Fibroblast of the aortic adventitia (primary cell): Measurements from ENCODE around the gene CYB5R2. TPM values are rescaled to one million over a fixed set of nuclear protein-coding genes. Genes with fewer than 3 reads are reported as not detected.
"Not testable (repeated sequence)": the region's sequence is repeated elsewhere in the genome, so short reads cannot be mapped to it uniquely, and the experiment has no call there.

Source experiments
- DNase-seq: peaks from one replicate; pipeline ENCODE4 v3.0.0-alpha.2; 2010; ENCODE audit warnings: low read depth
- H3K4me3 ChIP-seq: 2 replicates; pipeline ENCODE4 v1.5.1; 2011; ENCODE audit warnings: low read depth, mild to moderate bottlenecking, control low read depth, low read length, moderate library complexity
- CTCF ChIP-seq: IDR thresholded peaks from 2 replicates; pipeline ENCODE4 v1.5.1; 2011; ENCODE audit warnings: mild to moderate bottlenecking, low read length, control low read depth, inconsistent platforms; ENCODE audit not compliant: insufficient read depth
- total RNA-seq: library from RNA; depleted of rRNA; stranded (reverse); fragments of >200 nt; gene quantifications from 2 replicates; pipeline ENCODE4 v1.2.3, GENCODE V29; 2012; ENCODE audit warnings: low replicate concordance

Gene CYB5R2
- total RNA-seq, 1 donor = 11.2 TPM

- no peak overlapping the region for H3K4me3 ChIP-seq
- peak; percentile 69 for DNase-seq
- peak; percentile 83 for TF ChIP-seq CTCF
Measured at GRCh38 chr11:7665473-7666291, 7.6 kb downstream of the CYB5R2 start.

DNA sequence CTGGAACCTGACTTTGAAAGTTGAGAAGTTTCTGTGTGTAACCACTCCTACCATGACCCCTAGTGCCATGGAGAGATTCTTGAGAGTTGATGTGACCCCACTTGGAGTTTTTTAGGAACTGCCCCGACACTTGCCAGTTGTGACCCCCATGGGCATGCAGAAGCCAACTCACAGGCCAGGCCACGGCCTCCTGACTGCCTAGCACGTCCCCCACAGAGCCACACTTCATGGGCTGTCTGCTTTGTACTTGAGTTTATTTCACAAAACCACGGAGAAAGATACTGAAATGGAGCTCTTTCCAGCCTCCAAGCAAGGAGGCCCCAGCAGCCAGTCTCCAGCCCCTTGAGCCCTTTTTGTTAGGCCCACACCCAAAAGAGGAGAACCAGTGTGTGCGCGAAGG, 8.4 kb downstream of the CYB5R2 start:
- no peak for DNase-seq

DNA sequence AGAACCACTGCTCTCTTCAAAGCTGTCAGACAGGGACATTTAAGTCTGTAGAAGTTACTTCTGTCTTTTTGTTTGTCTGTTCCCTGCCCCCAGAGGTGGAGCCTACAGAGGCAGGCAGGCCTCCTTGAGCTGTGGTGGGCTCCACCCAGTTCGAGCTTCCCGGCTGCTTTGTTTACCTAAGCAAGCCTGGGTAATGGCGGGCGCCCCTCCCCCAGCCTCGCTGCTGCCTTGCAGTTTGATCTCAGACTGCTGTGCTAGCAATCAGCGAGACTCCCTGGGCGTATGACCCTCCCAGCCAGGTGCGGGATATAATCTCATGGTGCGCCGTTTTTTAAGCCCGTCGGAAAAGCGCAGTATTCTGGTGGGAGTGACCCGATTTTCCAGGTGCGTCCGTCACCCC, 9.8 kb downstream of the CYB5R2 start:
- not testable (repeated sequence) for H3K4me3 ChIP-seq

More for the DNA sequence above, 8.4 kb downstream of the CYB5R2 start:
- H3K4me3 ChIP-seq = no peak overlapping the region
- no peak for TF ChIP-seq CTCF

GRCh38 chr11:7657306-7658025, 15.8 kb downstream of the CYB5R2 start:
- DNase-seq = peak; percentile 87
- H3K4me3 ChIP-seq = no peak overlapping the region
- peak; percentile 73 for TF ChIP-seq CTCF

More for the DNA sequence above, 9.8 kb downstream of the CYB5R2 start:
- not testable (repeated sequence) for DNase-seq

GRCh38 chr11:7656704-7657103, 16.6 kb downstream of the CYB5R2 start:
- TF ChIP-seq CTCF = no peak
- DNase-seq = no peak
- H3K4me3 ChIP-seq = no peak overlapping the region

DNA sequence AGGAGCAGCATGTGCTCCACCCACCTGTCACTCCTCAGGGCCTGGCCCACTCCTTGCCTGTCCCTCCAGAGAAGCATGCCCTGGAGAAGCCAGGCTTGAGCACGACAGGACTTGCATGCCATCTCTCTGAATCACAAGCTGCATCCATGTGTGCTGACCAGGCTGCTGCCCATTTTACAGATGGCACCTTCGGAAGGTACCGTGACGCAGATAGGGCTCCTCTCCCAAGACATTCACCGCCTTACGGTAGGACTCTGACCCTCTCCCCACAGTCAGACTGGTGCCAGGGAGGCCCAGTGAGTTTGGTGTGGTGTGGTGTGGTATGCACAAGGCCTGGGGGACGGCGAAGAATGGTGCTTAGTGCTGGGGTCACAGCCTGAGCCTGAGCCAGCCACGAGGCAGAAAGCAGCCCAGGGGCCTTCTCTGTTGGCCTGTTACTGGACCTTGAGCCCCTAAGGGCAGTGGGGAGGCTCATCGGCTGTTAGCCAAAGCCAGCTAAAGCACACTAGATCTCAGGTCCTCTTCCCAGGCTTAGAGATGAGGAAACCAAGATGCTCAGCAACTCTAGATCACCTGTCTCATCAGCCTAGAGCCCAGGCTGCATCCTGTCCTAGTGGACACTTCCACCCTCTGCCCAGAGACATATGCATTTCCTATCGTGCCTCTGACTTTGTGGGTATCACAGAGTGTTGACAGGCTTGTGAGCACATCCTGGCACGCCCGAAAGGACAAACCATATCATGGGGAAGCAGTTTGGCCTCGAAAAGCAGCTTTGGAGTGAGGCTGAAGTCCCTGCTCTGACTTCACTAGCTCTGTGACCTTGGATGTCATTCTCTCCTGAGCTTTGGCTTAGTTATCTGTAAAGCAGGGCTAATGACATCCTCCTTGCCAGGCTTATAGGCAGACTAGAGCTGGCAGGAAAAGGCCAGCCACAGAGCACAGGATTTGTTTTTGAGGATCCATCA, 17.8 kb downstream of the CYB5R2 start:
- TF ChIP-seq CTCF = no peak
- DNase-seq = no peak
- H3K4me3 ChIP-seq = no peak overlapping the region
